CD1c-positive myeloid dendritic cell (primary cell): ENCODE results near the gene ACOX3.
"Not testable (repeated sequence)": the region's sequence is repeated elsewhere in the genome, so short reads cannot be mapped to it uniquely, and the experiment has no call there.

ENCODE experiments used
- DNase-seq: peaks from one replicate; pipeline ENCODE4 v3.0.0-alpha.2; 2016; ENCODE audit errors: extremely low spot score

The ACOX3 gene

GRCh38 chr4:8387615-8388527, 52.7 kb downstream of the ACOX3 start:
- no peak for DNase-seq

GRCh38 chr4:8387194-8387593, 53.3 kb downstream of the ACOX3 start:
- no peak for DNase-seq

DNA sequence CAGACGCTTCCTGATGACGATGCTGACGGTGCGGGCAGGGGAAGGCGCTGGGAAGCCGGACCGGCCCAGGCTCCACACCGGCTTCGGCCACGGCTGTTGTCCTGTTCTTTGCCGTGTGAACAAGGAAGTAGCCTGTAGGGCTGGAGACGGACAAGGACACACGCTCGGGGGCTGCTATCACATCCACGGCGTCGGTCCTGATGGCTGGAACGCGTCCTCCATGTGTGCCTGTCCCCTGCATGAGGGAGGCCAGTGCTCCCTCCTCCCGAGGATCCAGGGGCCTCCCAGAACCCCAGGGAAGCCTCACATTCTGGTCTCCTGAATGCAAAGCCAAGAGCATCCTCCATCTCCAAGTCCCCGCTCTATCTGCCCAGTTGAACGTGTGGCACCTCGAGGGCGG, 53.8 kb downstream of the ACOX3 start:
- no peak for DNase-seq

DNA sequence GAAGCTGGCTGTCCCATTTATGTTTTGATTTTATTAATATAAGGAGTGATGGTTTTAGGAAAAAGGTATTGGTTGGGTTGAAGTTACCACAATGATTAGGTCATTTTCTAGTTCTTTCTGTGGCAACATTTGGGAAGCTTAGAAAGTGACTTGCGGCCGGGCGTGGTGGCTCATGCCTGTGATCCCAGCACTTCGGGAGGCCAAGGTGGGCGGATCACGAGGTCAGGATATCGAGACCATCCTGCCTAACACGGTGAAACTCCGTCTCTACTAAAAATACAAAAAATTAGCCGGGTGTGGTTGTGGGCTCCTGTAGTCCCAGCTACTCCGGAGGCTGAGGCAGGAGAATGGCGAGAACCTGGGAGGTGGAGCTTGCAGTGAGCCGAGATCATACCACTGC, 54.4 kb downstream of the ACOX3 start:
- DNase-seq = not testable (repeated sequence)

DNA sequence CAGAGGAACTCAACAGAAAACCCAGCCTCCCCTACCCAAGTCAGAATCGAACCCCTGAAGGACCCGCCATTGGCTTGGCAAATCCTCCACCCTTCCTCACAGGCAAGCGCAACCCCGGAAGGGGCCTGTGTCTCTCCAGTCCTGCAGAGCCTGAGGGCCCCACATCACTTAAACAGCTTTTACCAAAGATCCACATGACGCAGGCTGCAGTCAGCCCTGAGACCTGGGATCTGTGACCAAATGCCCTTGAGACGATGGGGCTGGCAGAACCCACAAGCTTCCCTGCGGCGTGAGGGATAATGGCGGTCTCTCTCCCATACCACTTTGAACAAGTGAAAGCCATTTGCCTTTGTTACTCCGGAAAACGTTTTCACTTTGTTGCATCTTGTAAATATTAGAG, 54.9 kb downstream of the ACOX3 start:
- DNase-seq = no peak

DNA sequence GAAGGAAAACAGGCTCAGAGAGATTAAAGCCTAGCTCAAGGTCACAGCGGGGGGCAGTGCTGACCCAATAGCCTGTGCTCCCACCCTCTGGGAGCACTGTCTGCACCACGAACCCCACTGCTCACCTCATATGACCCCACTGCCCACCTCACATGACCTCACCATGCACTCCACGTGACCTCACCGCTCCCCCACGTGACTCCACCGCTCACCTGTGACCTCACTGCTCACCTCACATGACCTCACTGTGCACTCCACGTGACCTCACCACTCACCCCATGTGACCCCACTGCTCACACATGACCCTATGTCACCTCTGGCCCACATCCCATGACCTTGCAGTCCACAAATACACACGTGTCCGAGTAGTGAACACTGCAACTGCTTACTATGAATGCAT, 55.4 kb downstream of the ACOX3 start:
- no peak for DNase-seq

DNA sequence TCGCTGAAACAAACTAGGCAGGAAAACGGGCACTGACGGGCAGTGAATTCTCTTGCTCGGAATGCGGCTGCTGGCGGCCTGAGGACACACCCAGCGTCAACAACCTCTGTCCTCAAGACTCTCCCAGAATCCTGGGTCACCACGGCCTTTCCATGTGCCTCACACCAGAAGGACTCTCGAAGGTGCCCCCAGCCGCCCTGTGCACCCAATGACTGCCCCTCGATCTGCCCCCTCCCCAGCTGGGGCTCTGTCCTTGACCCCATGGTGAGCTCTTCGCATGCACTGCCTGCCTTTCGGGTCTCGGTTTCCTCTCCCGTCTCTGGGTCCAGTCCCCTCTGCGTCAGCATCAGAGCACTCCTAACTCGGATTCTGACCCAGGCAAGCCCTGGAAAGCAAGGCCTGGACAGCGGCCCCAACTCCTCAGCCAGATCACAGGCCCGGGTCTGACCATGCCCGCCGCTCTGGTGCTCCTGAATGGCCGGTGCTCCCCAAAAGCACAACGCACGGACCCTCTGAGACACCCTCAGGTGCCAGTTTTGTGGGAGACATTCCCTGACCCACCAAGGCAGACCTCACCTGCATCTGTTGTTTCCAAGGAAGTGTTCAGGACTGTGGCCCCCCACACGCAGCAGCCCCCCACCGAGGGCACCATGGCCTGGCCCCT, 56.0 kb downstream of the ACOX3 start:
- DNase-seq = no peak

DNA sequence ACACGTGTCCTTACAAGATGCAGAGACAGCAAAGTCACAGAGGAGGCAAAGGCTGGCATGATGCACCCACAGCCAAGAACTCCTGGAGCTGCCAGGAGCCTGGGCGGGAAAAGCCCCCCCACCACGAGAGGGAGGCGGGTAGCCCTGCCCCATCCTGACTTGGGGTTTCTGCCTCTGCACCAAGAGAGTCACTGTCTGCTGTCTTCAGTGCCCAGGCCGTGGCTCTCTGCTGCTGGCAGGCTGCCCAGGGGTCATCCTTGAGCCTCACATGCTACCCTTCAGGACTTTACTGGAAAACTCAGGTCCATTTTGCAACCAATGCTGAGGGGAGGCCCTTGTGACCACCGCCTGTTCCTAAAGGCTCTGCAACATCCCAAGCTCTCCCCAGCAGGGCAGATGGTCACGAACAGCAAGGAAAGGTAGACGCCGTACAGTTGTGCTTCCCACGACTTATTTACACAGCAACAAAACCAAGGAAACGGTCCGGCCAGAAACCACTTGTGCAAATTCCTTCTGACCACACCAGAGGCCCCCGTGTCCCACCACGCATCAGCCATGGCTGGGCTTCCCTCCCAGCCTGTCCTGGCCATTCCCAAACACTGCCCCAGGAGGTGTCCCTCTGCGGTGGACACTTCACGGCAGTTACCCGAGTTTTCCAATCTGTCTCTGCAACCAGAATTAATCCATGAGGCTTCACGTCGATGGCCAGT, 56.9 kb downstream of the ACOX3 start:
- no peak for DNase-seq

GRCh38 chr4:8383016-8383415, 57.5 kb downstream of the ACOX3 start:
- DNase-seq = no peak

DNA sequence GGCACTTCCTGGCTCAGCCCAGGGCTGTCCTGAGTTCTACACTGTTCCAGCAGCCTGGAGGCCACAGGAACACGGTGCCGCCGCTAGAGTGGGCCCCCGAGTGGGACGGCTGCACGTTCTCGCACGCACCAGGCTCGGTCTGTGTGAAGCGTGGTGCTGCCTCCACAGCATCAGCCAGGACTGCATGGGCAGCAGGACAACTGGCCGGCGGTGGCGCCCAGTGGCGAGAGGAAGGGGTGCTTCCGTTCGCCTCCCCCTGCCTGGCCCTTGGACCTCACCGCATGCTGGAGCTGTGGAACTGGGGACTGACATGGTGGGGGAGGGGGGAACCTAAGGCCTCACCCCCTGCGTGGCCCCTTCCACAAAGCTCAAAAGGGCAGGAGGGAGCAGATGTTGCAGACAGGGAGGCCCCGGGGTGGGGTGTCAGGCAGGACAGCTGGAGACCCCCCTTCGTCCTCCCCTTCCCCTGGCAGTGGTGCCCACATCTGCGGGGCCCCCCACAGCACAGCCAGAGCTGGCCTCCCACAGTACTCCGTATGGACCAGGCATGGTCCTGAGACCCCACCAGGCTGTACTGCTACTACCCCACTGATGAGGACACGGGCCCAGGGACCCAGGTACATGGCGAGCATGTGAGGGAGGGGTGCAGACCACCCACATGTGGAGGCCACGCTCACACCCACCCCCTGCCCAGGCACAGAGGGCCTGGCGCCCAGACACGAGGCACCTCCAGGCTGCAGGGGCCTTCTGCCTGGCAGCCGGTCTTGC, 58.5 kb downstream of the ACOX3 start:
- DNase-seq = no peak

DNA sequence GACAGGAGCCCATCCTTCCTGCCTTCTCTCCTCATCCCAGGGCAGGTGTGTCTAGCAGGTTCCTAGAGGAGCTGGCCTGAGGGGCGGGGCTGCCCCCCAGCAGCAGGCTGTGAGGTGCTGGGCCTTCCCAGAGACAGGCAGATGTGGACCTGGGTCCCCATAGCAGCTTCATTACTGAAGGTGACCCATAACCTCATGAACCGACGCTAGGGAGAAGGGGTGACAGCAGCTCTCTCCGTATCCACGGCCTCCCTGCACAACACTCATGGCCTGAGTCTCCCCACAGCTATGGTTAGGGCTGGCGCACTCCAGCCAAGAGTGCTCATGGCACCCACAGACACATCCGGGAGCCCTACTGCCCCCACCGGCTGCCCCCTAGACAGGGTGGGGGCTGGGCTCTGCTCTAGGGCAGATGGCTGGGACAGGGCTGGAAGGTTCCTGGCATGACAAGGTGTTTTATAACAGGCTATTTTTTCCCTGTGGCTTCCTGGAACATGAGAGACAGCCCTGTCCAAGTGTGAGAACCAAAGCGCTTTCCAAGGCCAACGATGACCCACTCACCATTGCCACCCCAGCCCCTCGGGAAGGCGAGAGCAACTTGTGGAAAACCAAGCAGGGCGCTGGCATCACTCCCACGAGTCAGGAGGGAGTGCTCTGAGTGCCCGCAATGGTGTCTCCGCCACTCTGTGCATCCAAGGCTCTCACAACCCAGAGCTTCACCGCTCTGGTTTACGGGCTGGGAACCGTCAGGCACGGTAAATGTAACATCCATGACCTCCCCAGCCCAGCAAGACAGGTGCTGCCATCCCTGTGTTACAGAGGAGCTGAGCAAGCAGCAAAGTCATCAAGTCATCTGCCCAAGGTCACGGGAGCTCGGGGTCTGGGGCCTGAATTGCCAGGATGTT, 59.8 kb downstream of the ACOX3 start:
- DNase-seq = no peak

DNA sequence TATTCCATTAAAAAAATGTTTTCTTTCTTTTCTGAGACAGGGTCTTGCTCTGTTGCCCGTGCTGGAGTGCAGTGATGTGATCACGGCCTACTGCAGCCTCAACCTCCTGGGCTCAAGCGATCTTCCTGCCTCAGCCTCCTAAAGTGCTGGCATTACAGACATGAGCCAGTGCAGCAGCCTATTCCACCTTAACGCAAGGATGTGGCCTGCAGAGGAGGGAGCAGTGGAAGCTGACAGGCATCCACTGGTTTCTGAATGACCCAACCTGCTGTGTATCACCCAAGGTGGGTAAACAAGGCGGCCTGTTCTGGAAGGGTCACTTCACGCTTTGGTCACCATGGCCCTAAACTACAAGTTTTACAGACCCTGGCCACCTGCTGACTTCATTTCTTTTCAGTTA, 60.8 kb downstream of the ACOX3 start:
- DNase-seq = no peak

DNA sequence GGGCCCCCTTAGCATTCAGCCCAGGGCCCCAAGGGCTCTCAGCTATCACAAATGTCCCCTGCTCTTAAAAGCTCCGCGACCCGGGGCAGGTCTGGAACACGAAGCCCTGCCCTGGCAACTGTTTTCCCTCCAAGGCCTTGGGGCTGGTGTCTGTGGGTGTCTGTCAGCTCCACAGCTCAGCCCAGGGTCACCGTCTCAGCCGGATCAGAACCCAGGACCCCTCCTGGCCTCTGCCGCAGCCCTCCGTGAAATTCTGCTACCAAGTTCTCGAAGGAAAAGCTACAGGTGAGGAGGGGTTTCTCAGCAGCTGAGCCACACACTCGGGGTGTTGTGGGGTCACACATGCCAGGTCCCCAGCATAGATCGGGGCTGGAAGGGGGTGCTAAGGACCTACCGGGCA, 61.2 kb downstream of the ACOX3 start:
- DNase-seq = no peak

GRCh38 chr4:8378776-8379175, 61.7 kb downstream of the ACOX3 start:
- DNase-seq = no peak

- no peak for DNase-seq
Observed at GRCh38 chr4:8378101-8378724, 62.3 kb downstream of the ACOX3 start.

DNA sequence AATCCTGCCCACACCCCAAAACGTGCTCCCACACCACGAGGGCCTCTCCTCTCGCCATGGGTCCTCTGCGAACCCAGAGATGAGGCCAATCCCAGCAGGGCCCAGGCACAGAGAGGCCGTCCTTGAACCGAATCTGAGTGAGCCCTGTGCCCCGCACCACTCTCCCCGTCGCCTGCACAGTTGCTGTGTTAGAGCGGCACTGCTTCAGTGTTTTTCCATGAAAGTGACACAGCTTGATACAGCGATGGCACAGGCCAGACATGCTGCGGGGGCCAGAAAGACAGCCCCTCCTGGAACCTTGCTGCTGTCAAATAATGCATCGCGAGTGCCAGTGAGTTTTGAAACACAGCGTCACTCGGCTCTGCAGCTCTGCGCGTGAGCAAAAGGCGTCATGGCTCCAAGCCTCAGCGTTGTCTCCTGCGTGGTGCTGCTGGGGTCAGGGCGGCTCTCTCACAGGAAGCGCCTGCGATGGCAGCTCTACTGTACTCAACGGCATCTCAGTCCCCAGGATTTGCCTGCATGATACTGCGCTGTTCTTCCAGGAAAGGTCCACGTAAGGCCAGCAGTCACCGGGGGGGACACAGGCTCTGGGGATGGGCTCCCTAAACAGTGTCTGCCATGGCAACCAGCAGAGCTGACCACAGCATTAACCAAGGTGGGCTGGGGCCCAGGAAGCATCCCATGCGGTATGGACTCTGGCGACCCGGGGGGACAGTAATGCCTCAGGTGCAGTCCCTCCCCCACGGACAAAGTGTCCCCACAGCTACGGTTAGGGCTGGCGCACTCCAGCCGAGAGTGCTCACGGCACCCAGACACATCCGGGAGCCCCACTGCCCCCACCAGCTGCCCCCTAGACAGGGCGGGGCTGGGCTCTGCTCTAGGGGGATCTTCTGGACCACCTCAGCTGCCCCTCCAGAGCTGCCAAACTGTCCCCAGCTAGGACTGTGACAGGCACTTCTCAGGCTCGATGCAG, 63.1 kb downstream of the ACOX3 start:
- no peak for DNase-seq

DNA sequence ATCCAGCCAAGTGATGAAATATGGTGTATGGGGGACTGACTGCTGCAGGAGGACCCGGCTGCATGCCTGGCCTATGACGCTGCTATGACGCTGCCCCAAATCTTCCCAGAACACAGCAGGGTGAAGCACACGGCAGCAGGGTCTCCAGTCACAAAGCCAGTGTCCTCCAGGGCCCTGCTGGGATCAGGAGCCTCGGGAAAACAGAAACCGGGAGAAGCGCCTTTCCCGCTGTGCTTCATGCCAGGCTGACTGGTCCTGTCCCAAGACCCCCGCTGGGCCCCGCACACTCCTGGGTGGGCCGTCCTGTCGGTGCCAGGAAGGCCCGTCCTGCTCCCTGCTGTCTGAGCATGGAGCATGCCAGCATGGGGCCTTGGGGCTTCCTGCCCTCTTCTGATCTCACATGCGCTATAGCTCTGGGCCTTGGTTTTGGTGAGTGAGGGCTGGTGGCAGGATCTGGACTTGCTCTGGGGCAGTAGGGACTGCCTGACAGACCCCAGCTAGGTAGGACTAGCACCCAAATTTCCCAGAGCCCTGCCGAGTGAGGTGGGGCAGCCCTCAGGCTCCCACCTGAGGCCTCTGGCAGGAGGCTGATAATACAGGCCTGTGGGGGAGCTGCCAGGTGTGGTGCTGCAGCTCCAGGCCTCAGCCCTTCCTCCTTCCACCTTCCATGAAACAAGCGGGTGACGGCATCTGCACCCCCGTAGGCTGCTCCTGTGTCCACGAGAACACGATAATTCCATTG, 64.0 kb downstream of the ACOX3 start:
- DNase-seq = no peak

- no peak for DNase-seq
Observed at GRCh38 chr4:8374851-8375649, 65.5 kb downstream of the ACOX3 start.
